ENCODE results near the gene PHF19.

PHF19 gene

GRCh38 chr9:120891884-120892747 is 15.1 kb upstream of the PHF19 start:
- no peak for DNase-seq (ENCODE audit: low spot score)

DNA sequence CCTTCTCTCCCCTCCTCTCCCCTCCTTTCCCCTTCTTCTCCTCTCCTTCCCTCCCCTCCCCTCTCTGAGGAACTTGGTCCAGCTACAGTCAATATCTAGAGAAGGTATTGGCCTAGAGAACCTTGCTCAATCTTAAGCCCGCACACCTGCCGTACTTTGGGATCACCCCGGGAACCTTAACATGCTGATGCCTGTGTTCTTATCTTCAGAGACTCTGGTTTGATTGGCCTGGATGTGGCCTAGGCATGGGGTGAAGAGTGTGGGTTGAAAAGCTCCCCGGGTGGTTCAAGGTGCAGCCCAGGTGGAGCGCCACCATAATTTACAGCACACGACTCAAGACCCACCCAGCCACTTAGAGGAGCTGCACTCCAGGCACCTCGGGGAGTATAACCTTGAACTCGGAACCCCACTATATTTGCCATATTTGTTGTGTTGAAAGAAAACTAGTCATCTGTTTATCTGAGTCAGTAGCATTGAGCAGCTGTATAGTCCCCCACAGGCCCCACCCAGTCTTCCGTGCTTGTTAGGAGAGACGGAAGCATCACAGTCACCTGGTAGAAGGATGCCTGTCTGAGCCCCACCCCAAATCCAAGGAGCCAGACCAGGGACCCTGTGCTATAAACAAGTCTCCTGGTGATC is 14.4 kb upstream of the PHF19 start:
- DNase-seq (ENCODE audit: low spot score), result no peak

- DNase-seq (ENCODE audit: low spot score), result no peak
Measured at GRCh38 chr9:120890320-120891244, 13.6 kb upstream of the PHF19 start.

DNA sequence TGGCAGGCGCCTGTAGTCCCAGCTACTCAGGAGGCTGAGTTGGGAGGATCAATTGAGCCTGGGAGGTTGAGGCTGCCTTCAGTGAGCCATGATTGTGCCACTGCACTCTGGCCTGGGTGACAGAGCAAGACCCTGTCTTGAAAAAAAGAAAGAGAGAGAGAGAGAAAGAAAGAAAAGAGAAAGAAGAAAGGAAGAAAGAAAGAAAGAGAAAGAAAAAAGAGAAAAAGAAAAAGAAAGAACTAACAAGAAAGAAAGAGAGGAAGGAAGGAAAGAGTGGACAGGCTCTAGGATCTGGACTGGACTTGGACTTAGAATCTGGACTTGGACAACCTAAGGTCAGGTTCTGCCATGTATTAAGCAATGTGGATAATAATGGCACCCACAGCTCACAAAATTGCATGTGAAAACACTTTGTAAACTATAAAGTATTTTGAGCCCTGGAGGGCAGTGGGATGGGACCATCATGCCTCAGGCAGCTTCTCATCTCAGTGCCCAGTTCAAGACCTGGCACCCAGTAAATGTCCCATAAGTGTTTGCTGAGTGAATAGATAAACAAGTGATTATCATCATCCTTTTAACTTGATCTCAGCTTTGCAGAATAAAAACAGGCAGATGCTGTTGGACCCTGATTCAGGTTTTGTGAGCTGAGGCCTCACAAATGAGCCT is 12.8 kb upstream of the PHF19 start:
- DNase-seq (ENCODE audit: low spot score), result no peak

DNA sequence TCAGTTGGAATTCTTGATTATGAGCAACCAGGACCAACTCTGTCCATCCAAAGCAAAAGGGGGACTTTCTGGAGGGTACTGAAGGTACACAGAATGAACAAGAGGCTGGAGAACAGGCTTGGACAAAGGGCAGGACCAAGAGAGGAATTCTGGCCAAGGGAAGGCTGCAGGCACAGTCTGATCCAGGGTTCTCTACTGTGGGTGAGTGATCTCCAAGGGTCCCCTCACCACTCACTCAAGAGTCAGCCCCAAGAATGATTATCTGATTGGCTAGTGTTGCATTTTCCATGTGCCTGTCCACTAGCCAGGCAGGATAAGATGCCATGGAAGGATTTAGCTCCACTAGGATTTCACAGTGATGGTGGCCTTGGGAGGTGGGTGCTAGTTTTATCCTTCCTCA is 11.6 kb upstream of the PHF19 start:
- no peak for DNase-seq (ENCODE audit: low spot score)

- DNase-seq (ENCODE audit: low spot score), result peak; percentile 77
Measured at GRCh38 chr9:120886490-120886967, 9.5 kb upstream of the PHF19 start.

DNA sequence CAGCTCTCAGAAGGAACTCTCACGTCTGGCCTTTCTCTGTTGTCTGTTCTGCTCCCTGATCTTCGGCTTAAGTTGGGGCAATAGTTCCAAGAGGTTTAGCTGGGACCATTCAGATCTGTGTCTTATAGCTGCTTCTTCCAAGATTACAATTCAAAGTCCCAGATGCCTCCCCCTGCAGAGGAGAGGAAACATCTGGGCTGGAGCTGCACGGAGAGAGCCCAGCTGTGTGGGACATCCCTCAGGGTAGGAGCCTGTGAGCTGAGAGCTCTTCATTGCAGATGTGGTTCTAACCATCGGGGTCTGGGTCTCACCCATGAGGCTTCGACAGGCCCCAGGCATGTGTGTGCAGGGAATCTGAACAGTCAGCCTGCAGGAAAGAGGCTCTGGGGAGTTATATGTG is 9.0 kb upstream of the PHF19 start:
- no peak for DNase-seq (ENCODE audit: low spot score)

GRCh38 chr9:120885457-120885856 is 8.5 kb upstream of the PHF19 start:
- no peak for DNase-seq (ENCODE audit: low spot score)

DNA sequence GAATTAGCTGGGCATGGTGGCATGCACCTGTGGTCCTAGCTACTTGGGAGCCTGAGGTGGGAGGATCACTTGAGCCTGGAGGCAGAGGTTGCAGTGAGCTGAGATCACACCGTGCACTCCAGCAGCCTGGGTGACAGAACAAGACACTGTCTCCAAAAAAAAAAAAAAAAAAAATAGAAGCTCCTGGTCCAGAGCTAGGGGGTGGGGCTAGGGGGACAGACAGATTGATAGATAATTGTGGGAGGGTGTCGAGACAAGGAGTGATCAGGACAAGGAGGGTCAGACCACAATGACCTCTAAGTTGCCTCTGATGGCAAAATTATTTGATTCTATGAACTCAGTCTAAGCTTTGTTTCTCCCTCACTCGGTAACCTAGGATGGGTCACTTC is 6.6 kb upstream of the PHF19 start:
- no peak for DNase-seq (ENCODE audit: low spot score)

- no peak for DNase-seq (ENCODE audit: low spot score)
Measured at GRCh38 chr9:120882935-120883607, 6.1 kb upstream of the PHF19 start.

DNA sequence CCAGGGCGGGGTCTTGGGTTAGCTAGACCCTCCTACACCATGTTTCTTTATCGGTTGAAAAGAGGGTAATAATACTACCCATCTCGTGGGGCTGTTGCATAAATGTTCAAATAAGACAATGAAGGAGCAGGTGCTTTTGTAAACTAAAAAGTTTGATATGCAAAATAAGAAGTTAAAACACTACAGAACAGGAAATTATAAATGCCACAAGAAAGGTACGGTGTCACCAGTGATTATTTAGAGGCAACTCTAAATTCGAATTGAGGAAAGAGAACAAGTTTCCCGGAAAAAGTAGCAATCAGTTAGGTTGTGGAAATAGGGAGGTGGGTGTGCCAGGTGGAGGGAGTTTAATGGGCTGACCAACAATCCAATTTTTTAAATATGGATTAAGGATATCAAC is 2.5 kb upstream of the PHF19 start:
- DNase-seq (ENCODE audit: low spot score), result no peak

DNA sequence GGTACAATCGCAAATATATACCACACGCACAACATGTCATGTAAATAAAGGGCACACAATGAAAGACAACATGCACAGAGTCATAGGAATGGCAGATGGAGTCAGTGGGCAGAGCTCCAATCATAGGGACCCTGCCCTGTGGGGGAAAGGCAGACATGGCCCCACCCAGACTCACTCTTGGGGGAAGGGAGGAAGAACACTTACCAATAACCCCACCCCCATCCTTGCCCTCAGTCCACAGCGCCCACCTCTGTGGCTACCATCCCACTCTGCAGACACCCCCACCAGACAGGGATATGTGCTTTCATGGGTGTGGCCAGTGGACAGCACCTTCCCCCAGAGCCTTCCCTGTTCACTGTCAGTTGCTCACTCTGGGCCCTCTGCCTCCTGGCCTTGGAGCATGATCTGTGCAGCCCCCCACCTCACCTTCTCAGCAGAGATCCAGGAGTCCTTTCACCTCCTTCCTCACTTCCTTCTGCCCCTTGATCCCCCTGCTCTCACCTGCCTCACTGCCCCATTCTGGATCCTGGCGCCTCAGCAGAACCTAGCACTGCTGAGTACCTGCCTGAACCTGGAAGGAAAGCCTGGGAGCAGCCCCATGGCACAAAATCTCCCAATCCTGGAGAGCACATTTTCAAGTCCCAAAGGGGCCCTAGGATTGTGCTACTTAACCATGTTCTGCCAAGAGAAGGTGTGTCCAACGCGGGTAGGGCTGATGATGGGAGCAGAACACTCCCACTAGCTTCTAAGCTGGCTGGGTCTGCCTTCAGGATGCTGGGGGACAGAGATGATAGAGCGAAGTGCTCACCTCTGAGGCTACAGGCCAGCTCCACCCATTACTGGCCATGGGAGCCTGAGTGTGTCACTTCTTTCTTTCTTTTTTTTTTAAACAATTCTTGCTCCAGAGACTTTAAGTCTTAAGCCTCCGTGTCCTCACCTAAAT is 1.5 kb upstream of the PHF19 start:
- DNase-seq (ENCODE audit: low spot score), result no peak

- peak; percentile 86 for DNase-seq (ENCODE audit: low spot score)
Measured at GRCh38 chr9:120877276-120878034, 467 bp upstream of the PHF19 start.

DNA sequence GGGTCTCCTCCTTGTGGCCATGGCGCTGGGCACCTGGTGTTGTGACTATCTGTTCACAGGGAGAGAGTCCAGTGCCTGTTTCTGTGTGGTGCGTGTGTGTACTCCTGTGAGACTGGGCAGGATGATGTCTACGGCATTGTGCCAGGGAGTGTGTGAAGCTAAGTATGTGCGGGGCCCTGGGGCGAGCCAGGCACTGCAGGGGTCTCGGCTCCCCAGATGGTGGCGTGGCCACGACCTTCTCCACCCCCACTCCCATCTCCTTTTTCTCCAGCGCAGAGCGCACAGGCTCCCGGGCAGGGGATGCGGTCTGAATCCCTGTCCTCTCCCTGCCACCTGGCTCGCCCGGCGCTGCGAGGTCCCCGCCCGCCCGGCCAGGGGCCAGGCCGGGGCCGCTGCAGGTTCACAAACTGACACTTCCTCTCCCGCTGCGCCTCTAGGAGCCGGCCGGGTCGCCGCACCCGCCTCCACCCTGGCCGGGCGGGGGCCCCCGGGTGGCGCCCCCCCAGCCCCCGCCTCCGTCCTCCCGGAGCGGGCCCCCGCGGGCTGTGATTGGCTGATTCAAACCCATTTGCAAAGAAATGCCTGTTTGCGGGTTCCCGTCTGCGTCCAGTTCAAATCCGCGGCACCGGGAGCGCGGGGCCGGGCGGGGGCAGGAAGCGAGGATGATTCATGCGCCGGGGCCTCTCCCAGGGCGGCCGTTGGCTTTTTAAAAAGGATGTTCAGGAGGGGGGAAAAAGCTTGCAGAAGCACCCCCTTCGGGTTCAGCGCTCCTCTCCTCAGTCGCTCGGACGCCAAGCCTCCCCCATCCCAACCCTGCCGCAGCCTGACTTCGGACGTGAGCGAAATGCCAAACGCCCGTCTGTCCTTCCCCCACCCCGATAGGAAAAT is 790 bp downstream of the PHF19 start:
- DNase-seq (ENCODE audit: low spot score), result peak; percentile 96

GRCh38 chr9:120875643-120875953 is 1.4 kb downstream of the PHF19 start:
- DNase-seq (ENCODE audit: low spot score), result no peak

DNA sequence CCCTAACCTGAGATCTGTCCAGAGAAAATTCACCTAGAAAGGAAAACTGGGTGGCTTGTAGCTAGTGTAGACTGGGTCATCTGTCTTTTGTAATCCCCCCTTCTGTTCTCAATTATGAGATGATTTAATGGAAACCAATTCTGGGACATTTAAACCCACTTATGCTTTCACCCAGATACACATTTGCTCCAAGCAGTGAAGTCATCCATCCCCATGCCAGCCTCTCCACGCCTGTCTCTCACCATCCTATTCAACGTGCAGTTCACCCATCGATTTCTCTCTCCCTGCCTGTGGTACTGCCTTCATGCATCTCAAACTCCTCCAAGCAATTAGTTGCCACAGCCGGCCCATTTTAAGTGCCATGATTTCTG is 1.8 kb downstream of the PHF19 start:
- no peak for DNase-seq (ENCODE audit: low spot score)

GRCh38 chr9:120874226-120875194 is 2.5 kb downstream of the PHF19 start:
- DNase-seq (ENCODE audit: low spot score), result no peak
